DLD1 (cell line): Measurements from ENCODE around the gene C15orf62.

Source experiments
- in situ Hi-C: cut with HindIII; loops from 2 replicates; pipeline ENCODE4 v1.10.0; 2017; ENCODE audit warnings: low sequenced_read_pairs

The C15orf62 gene

DNA sequence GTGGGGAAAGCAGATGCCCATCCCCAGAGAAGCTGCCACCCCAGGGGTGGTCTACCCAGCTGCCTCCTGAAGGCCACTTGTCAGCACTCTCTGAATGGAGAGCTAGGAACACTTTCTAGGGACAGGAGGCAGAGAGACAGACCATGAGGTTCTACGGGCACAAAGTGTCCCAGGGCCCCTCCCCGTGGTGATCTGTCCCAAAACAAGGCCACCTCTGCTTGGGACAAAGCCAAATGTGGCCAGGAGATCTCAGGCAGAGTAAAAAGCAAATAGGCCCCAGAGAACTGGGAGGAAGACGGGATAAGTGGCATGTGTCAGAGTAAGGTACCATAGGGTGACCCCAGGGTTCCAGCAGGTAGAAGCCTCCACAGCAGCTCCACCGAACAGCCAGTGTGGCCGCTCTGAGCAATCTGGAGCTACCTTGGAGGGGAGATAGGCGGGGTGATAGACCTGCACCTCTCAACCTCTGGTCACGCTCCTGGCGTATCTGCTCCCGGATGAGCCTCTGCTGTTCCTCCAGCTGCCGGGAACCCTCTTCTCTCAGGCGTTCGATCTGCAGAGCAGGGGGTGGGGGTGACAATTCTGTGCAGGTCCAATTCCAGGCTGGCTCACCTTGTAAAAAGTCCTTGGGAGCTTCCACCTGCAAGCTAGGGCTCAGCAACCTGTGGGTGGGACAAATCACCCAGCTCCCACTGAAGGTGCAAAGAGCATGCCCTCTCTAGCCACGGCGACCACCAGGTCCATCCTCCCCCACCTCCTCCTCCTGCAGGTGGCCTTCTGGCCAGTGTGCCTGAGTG lies 6.2 kb downstream of the C15orf62 start:
- in situ Hi-C loops: loop anchor here (5.0 kb wide), 1 partner anchor 34 kb away; no protein-coding TSS in a partner anchor

DNA sequence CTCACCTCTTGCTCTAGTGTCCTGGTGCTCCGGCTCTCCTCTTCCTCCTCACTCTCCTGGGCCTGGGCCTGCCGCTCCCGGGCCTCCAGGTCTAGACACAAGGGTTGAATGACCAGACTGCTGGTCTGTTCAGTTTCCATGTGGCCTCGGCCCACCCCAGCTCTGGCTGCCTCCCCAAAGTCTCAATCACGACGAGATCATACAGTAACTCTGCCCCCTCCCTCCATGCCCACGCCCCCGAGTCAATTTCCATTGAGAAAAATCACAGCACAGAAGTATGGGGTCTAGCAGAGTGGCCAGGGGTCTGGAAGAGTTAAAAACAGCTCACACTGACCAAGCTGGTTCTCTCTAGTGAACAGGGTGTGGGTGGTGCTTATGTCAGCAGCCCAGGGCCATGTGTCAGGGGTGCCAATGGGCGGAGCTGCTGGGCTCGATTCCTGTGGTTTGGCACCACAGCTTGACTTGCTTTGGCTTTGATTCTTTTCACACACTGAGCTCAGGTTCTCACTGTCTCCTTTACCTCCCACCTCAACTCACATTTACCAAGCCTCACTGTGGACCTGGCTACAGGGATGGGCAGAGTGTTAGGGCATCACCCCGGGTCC lies 6.9 kb downstream of the C15orf62 start:
- in situ Hi-C loops: loop anchor here (5.0 kb wide), 1 partner anchor 34 kb away; no protein-coding TSS in a partner anchor

DNA sequence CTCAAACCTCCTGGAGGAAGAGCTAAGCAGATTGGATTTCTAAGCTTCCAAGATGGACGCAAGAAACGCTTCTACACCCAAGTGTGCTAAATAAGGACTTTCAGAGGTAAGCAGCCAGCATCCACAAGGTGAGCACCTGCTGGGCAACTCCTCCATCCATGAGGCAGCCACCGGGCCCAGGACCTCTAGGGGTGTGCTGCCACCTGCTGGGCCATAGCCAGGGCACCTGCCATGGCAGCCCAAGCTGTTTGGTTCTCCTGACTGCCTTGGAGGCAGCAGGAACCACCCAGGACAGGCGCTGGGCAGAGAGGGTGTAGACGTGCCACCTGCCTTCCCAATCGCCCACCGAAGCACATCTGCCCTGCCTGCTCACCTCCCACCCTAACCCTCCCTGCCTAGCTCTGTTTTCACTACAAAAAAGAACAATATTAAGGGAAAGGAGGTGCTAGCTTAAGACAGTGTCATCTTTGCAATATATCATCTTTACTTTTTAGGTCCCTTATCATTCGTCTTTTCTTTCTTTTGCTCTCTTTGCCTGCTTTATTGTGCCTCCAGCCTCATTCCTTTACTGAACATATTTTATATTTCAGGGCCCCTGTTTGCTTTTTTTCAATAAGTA lies 12.9 kb downstream of the C15orf62 start:
- in situ Hi-C loops: no loop called here

DNA sequence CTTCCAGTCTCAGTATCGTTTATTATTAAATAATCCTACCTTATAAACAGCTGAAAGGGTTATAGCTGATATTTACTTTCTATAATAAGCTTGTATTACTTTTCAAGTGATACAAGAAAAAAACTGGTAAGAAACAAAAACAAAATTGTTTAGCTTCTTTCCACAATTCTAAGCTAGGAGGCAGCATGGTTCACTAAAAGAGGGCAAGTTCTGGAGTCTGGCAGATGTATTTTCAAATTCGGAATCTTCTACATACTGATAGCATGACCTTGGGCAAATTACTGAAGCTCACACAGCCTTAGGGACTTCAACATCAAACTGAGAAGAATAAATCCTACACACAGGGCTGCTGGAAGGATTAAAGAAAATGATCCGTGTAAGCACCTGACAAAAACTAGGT lies 15.4 kb downstream of the C15orf62 start:
- in situ Hi-C loops: no loop called here

DNA sequence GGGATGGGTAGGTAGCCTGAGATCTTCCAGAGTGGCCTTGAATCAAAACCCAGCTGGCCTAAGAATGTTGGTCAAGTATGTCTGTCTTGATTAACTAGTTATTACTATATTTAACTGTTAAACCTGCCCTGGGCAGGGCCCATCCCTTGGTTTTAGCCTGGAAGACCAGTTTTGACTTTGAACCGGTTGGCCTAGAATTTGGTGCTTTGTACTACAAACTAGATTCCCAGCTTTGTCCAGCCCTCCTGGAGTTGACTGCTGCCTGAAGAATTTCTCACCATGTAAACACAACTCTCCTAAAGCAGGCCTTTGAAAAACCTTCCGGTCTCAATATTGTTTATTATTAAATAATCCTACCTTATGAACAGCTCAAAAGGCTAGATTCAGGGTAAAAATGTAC lies 16.0 kb downstream of the C15orf62 start:
- in situ Hi-C loops: no loop called here

DNA sequence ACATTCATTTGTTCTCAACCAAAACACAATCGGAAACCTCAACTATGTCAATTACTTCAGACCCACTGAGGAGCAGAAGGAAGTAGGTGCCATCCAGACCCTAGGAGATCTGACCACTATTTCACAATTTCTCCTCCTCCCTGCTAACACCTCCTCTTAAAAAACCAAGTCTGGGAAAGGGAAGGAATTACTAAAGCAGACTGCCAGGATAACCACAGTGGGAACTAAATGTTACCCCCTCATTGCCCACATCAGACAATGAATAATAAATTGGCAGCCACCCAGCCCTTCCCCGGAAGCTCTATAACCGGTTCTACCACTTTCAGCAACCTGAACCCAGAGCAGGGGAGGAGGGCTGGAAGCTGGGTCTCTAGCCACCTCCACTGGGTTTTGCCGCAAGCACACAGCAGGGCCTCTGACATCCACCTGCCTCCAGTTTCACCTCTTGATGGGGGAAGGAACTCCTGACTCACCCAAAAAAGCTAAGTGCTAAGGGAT lies 17.6 kb downstream of the C15orf62 start:
- in situ Hi-C loops: no loop called here

DNA sequence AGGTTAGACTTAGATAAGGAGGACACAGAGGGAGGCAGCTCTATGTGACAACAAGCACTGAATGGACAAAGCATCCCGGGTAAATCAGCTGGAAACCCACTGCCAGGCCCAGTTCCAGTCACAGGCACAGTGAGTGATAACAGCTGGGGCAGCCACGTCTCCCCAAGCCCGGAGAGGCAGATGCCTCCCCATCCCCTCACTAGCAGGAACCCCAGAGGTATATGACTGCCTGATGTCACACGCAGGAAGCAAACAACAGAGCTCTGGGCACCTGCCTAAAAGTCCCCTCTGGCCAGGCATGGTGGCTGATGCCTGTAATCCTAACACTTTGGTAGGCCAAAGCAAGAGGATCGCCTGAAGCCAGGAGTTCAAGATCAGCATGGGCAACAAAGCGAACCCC lies 18.2 kb downstream of the C15orf62 start:
- in situ Hi-C loops: no loop called here

DNA sequence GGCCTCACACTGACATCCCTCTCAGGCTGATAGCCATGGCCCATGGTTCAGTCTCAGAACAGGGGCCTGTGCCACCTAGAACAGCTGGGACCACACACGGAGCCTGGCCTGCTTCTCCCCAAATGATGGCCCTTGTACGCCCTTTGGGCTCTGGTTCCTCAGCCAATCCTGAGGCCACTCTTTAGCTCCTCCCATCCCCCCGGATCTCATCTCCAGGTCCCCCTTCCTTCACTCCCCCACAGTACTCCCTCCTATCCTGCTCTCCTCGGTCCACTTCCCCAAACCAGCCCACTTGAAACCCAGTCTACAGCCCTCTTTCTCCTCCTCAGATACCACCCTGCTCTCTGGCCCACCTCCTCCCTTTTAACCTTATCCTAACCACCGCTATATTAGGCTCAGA lies 19.3 kb downstream of the C15orf62 start:
- in situ Hi-C loops: no loop called here

DNA sequence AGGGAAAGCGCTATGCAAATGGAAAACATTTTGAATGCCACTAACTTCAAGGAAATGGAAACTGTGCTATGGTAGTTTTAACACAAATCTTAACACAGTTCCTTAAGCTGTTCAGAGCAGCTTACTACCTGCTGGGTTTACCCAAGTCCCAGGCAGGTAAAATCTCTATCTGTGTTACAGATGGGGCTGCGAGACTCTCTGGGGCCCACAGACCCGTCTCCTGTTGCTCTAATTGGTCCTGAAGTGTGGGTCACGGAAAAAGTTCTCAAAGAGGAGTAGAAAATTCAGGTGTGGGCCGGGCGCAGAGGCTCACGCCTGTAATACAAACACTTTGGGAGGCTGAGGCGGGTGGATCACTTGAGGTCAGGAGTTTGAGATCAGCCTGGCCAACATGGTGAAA lies 20.2 kb downstream of the C15orf62 start:
- in situ Hi-C loops: loop anchor here (10.0 kb wide), 1 partner anchor 95 kb away; no protein-coding TSS in a partner anchor

DNA sequence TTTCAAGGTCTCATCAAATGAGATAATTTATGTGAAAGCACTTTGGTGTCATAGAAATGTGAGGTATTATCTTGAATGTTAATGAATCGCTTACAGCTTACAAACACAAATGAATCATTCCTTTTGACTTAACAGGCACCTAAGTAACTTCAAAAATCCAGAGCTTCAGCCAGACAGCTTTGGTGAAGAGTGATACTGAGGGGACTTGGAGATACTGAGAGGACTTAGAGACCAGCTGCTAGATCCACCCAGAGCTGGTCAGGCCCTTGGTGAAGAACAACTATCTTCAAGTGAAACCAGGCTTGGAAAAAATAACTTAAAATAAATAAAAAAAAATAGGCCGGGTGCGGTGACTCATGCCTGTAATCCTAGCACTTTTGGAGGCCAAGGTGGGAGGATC lies 20.9 kb downstream of the C15orf62 start:
- in situ Hi-C loops: loop anchor here (10.0 kb wide), 1 partner anchor 94 kb away; no protein-coding TSS in a partner anchor

DNA sequence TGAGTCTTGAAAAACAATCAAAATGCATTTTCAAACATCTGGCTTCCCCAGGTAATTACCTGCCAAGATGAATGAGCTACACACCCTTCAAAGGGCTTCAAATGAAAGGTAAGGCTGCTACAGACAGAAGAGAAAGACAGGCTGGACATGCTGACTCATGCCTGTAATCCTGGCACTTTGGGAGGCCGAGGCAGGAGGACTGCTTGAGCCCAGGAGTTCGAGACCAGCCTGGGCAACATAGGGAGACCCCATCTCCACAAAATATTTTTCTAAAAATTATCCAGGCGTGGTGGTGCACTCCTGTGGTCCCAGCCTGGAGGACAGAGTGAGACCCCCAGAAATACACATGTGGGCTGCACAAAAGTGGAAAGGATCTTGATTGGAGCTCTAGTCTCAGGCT lies 22.6 kb downstream of the C15orf62 start:
- in situ Hi-C loops: loop anchor here (10.0 kb wide), 1 partner anchor 92 kb away; no protein-coding TSS in a partner anchor

DNA sequence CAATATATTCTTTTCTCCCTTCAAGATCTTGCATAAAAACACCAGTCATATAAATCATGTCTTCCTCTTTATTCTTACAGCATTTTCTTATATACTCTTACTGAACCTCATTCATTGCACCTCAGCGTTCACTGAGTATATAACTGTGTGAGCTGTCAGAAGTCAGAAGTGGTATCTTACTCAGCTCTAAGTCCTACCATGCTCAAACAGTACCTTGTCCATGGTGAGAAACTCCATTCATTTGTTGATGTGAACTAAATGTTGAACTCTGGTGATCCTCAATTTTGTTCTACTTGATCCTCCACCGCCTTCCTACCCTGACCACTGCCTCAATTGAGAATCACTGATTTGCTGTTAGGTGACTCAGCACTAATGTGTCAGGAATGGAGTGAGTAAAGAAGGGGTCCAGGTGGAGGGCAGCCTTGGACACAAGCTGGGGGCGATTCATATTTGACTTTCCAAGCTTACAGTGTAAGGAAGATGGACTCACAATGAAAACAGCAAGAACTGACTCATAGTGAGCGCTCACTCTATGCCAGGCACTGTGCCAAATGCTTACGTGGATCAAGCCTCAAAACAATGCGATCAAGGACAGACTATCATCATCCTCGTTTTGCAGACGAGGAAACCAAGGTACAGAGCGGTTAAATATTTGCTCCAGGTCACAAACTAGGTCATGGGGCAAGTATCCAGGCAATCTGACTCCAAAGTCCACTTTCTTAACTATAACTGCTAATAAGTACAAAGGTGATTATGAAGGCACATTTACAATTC lies 23.6 kb downstream of the C15orf62 start:
- in situ Hi-C loops: loop anchor here (10.0 kb wide), 1 partner anchor 91 kb away; no protein-coding TSS in a partner anchor

DNA sequence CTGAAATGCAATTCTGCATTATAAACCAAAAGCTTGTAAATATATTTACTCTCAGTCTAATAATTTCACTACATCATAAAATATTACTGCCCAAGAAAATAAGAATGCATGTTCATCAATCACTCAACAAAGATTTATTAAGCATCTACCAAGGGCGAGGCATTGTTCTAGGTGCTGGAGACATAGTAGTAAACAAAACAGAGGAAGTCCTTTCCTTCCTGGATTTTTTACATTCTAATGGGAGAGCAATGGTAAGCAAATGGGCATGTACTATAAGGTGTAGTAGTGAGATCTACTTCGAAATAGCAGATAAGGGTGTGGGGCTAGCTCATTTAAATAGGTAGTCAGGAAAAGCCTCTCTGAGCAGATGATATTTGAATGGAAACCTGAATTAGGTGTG lies 26.3 kb downstream of the C15orf62 start:
- in situ Hi-C loops: loop anchor here (10.0 kb wide), 1 partner anchor 89 kb away; no protein-coding TSS in a partner anchor

DNA sequence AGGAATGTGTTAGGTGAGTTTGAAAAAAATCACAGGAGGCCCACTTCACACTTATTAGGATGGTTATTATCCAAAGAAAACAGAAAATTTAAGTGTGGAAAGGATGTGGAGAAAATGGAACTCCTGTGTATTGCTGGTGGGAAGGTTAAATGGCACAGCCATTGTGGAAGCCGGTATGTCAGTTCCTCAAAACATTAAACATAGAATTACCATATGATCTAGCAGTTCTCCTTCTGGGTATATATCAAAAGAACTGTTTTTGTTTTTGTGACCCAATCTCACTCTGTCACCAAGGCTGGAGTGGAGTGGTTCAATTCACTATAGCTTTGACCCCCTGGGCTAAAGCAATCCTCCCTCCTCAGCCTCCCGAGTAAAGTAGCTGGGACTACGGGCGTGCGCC lies 26.7 kb downstream of the C15orf62 start:
- in situ Hi-C loops: loop anchor here (10.0 kb wide), 1 partner anchor 88 kb away; no protein-coding TSS in a partner anchor

DNA sequence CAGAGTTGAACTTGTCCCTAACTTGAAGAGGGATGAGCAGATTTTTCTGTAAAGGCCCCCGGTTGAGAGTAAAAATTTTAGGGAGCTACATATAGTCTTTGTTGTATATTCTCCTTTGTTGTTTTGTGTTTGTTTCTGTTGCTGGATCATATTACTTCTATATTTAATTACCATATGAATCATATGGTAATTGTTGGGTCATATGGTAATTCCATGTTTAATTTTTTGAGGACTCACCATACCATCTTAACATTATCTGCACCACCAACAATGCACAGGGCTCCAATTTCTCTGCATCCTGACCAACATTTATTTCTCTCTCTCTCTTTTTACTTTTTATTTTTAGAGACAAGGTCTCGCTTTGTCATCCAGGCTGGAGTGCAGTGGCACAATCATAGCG lies 29.7 kb downstream of the C15orf62 start:
- in situ Hi-C loops: loop anchor here (10.0 kb wide), 1 partner anchor 85 kb away; no protein-coding TSS in a partner anchor

DNA sequence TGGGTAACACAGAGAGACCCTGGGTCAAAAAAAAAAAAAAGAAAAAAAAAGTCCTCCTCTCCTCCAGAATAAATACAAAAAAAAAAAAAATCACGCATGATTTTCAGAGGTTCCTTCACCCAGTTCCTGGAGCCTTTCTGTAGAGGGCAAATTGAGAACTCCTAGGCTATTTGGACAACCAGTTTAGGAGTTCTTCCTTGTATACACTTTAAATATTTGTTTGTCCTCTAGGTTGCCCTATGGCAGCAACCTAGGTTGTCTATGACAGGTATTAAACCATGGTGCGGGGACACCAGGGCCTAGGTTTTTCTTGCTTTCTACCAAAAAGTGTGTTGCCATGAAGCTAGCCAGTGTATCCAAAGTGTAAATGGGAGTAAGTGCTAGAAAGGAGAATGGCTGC lies 33.3 kb downstream of the C15orf62 start:
- in situ Hi-C loops: no loop called here

DNA sequence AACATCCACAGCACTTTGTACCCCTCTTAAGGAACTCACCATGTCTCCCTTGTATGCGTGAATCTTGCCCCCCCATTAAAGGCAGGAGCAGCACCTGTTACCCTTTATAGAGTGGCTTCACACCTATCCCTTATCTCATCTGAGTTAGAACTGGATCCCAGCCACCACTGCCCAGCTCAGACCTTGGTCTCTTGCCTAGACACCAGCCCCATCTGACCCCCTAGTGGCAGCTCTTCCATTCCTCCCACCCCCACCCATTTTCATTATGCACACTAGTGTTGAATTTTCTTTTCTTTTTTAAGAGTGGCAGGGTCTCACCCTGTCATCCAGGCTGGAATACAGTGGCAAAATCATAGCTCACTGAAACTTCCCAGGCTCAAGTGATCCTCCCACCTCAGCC lies 33.9 kb downstream of the C15orf62 start:
- in situ Hi-C loops: no loop called here

DNA sequence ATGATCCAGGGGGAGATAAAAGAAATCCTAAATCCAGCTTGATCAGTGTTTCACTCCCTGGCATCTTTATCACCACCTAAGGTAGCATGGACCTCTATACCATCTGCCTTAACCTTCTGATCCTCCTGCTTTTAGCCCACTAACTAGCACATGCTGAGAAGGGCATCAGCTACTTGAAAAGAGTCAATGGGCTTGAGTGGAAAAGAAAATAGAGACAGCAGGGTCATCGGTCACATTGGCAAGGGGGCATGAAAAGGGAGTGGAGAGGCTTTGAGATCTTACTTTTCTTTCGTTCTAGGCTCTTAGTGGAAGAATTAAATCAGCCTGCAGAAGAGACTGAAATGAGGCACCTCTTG lies 36.9 kb downstream of the C15orf62 start:
- in situ Hi-C loops: no loop called here

DNA sequence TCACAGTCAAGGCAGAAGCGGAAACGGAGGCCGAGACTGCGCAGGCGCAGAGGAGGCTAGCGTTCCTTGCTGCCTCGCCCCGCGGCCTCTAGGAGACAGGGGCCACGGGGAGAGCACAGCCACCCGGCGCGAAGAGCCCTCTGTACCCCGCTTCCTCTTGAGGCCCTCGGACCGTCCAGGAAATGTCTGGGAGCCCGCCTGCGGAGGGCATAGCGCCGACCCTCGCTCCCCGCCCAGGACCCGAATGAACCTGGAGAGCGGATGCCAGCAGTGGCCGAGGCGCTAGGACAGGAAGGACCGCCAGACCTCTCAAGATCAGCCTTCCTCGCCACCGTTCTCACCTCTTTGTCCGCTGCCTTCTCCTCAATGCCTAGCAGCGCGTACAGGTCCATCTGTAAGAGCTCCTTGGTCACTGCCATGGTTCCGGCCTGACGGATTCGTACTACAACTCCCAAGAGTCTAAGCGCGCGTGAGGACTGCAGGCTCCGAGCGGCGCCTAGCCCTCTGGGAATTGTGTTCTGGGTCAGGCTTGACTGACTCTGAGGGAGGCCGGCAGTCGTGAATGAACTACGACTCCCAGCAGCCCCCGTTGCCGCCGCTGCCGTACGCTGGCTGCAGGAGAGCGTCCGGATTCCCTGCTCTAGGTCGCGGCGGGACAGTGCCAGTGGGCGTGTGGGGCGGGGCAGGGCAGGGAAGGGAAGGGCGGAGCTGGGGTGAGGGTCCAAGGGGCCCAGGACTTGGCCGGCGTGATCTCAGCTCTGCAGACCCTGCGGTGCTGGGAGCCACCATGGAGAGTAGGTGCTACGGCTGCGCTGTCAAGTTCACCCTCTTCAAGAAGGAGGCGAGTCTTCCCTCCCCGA lies 37.5 kb downstream of the C15orf62 start, which contains the start of the genes DNAJC17 and ZFYVE19:
TSS of gene DNAJC17 (minus strand) at position 446 of the 860 bp plus-strand sequence. CDS start at position 419, 27 bp downstream.
TSS of gene ZFYVE19 (plus strand) at position 62 of the 860 bp plus-strand sequence. CDS start at position 563, 501 bp downstream.
- in situ Hi-C loops: no loop called here
